Panc1 (cell line): ENCODE results near the gene SECTM1.

Experiments used
- CTCF ChIP-seq: fragments of 450-650 bp; IDR thresholded peaks from 2 replicates; pipeline ENCODE4 v1.5.1; 2017; ENCODE audit warnings: mild to moderate bottlenecking
- POLR2AphosphoS5 ChIP-seq: IDR thresholded peaks from 2 replicates; pipeline ENCODE4 v1.6.1; 2012; ENCODE audit warnings: mild to moderate bottlenecking, low read depth, low read length, moderate library complexity
- REST ChIP-seq, 2 experiments: IDR thresholded peaks; 2 replicates each; pipeline ENCODE4 v1.6.1; 2011 to 2012; ENCODE audit warnings: low read depth in 2 of 2, control low read depth in 1 of 2, low read length in 1 of 2, mild to moderate bottlenecking in 1 of 2, moderate library complexity in 1 of 2; ENCODE audit not compliant: insufficient read depth in 1 of 2
- SIN3A ChIP-seq: IDR thresholded peaks from 2 replicates; pipeline ENCODE4 v1.6.1; 2012; ENCODE audit warnings: low read depth, mild to moderate bottlenecking, low read length, moderate library complexity, borderline replicate concordance; ENCODE audit not compliant: insufficient read depth

- TF ChIP-seq CTCF (no peak), SIN3A (no peak), POLR2AphosphoS5 (no peak), REST (IDR thresholded peaks at IDR 0.05; ENCODE audit: insufficient read depth in 1 of 2, low read depth in 2 of 2, low read length in 1 of 2) (no peak)
Observed at GRCh38 chr17:82332669-82333278, 792 bp downstream of the SECTM1 start.
